ENCODE results near the gene ASB5.

DNA sequence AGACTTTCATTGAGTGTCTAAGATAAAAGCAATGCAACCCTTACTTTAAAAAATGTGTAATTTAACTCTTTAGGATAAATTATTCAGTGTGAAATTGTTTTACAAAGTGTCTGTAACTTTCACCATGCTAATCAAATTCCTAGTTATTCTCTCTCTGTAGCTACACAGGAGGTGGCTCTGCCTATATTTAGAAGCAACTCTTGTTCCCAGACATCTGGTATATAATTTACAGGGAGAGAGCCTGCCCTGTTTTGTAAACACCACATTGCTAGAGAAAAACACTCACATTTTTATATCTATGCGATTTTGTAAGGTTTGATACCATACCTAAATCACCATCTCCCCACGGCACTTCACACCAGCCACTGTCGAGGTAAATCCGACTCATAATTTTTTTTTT lies 38.2 kb downstream of the ASB5 start:
- no peak for TF ChIP-seq CTCF (optimal IDR thresholded peaks at IDR 0.05 in 1 of 3, IDR thresholded peaks at IDR 0.05 in 1 of 3, conservative IDR thresholded peaks at IDR 0.05 in 1 of 3; ENCODE audit: extremely low read depth in 1 of 3, insufficient read depth in 2 of 3, low read length in 3 of 3)
- TF ChIP-seq EZH2 (IDR thresholded peaks at IDR 0.05; ENCODE audit: low read length), result no peak

Data from keratinocyte (primary cell).